ENCODE measurements around the gene CHTOP. TPM values are rescaled to one million over a fixed set of nuclear protein-coding genes. Genes with fewer than 3 reads are reported as not detected.

CHTOP gene
- total RNA-seq, 4 donors from 2014 or later, result 39.1 to 64.1 (median 45.7) TPM

DNA sequence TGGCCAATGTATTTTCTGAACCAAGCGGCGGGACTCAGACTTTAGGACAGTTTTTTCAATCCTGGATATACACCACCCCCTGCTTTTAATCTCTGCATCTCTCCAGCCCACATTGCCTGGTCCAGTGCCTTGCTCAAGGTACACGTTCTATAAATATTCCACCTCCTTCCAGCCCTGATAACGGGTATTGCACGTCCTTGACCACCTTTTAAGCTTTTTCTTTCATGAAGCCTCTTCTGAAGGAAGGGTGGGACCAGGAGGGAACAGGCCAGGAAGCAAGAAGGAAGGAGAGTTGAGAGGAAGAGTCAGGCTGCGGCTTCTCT is 24.3 kb upstream of the CHTOP start:
- TF ChIP-seq, protein P1, sequence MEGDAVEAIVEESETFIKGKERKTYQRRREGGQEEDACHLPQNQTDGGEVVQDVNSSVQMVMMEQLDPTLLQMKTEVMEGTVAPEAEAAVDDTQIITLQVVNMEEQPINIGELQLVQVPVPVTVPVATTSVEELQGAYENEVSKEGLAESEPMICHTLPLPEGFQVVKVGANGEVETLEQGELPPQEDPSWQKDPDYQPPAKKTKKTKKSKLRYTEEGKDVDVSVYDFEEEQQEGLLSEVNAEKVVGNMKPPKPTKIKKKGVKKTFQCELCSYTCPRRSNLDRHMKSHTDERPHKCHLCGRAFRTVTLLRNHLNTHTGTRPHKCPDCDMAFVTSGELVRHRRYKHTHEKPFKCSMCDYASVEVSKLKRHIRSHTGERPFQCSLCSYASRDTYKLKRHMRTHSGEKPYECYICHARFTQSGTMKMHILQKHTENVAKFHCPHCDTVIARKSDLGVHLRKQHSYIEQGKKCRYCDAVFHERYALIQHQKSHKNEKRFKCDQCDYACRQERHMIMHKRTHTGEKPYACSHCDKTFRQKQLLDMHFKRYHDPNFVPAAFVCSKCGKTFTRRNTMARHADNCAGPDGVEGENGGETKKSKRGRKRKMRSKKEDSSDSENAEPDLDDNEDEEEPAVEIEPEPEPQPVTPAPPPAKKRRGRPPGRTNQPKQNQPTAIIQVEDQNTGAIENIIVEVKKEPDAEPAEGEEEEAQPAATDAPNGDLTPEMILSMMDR (IDR thresholded peaks at IDR 0.05; ENCODE audit: low read depth), result no peak

DNA sequence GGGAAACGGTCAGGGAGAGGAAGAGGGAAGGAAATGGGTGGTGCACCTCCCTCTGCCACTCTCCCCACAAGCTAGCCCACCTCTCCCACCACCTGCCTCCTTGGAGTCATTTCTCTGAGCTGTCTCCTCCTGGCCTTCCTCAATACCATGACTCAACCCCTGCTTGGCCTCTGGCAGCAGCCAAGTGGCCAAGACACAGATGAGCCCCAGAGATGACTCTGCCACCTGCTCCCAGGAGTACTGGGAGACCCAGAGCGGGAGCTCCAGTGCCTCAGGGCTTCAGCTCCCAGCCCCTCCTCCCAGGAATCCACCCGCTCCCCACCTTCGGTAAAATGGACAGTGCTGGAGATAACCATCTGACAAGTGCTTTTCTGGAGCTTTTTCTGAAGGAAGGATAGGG is 23.5 kb upstream of the CHTOP start:
- TF ChIP-seq, protein P1 (IDR thresholded peaks at IDR 0.05; ENCODE audit: low read depth), result no peak

DNA sequence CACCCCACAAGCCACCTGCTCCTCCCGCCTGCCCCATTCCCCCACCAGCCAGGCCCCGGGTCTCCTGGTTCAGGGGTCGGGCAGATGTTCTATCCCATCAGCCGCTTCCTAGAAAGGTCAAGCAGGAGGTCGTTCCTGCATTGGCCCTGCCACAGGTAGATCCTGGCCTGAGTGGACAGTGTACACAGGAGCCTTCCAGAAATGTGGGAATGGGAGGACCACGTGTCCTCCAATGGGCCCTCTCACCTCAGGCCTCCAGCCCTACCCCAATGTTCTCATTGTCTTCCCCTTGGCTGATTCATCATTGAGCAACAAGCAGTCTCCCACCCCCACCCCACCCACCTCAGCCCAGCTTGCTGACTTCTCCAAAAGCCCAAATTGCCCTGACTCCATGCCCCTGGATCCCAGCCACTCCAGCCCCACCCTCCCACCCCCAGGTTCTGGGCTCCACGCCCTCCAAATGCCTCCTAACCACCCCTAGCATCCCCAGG is 23.0 kb upstream of the CHTOP start:
- TF ChIP-seq, protein P1 (IDR thresholded peaks at IDR 0.05; ENCODE audit: low read depth), result no peak

DNA sequence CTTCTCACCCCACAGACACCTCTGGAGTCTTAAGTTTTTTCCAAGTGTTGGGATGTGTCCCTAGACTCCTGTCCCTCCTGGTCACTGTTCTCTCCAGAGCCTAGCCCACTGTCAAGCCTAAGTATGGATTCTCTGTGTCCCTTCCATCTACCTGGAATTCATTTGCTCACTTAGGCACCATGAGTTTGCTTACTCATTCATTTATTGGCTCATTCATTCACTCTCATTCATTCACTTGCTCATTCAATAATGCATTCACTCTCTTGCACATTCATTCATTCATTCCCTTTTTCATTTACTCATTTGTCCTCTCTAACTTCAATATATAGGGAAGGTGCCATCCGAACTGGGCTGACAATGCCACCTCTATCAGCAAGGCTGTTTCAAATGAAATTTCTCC is 22.5 kb upstream of the CHTOP start:
- TF ChIP-seq, protein P1 (IDR thresholded peaks at IDR 0.05; ENCODE audit: low read depth), result no peak

DNA sequence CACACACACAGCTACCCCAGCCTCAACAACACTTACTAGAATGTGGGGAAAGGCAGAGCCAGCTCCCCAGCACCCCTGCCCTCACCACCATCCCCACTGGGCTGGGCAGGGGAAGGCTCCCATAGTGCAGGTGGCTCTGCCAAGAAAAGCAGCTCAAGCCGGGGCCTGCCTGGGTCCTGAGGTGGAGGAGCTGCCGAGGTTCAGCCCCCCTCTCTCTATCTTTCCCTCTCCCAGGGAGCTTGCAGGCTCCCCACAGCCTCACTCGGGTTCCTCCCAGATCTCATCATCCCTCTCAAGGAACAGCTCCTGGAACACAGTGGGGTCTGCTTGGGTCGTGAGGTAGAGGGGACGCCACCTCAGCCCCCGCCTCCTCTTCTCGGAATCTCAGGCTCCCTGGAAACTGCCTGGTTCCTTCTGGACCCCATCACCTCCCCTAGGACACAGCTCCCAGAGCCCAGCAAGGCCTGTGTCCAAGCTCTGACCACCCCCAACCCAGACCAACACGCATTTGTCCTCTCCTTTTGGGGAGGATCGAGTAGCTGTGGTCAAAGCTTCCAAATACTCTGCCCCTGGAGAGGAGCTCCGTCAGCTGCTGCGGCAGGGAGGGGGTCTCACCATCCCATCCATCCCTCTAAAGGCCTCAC is 21.6 kb upstream of the CHTOP start:
- TF ChIP-seq, protein P1 (IDR thresholded peaks at IDR 0.05; ENCODE audit: low read depth), result no peak

DNA sequence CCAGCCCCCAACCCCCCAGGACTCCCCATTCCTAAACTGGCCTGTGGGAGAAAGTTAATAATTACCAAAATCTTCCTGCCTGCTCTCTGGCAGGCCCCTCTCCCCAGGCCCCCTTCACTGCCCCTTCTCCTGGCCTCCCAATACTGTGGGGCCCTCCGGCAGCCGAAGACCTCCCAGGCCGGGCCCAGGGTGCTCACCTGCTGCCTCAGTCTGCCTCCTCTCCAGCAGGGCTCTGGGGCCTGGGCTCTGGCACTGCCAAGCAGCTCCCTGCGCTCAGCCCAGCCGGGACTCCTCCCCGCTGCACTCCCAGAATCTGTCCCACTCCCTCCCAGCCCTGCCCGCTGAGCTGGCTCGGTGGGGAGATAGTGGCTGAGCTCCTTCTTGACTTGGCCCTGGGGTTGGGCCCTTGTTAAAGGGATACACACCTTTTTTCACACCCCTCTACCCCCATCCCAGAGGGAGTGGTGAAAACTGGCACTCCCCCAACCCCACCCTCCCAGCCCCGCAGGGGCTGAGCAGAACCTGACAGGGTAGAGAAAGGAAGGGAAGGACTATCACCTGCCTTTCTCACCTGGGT is 21.0 kb upstream of the CHTOP start, which contains the start of gene S100A16:
S100A16 (minus strand) TSS at position 383 of the 577 bp plus-strand sequence. CDS start 4,986 bp downstream, outside the sequence.
- TF ChIP-seq, protein P1 (IDR thresholded peaks at IDR 0.05; ENCODE audit: low read depth), result no peak

DNA sequence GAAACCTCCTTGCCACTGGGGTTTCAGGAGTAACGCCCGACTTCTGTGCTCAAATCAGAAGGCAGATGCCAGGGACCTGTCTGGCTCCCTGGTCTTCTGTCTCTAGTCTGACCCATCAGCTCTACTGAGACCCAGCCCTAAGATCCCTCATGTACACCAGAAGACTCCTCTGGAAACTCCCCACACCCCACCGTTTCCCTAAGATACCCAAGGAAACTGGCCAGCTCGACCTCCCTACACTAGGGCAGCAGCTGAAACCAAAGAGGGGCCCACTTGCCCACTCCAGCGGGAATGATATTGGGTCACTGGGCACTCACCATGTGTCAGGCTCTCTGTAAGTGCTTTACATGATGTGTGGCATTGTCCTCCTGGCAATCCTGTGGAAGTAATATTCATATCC is 20.5 kb upstream of the CHTOP start:
- TF ChIP-seq, protein P1 (IDR thresholded peaks at IDR 0.05; ENCODE audit: low read depth), result no peak
